ENCODE measurements around the gene EEF1AKMT3. TPM values are rescaled to one million over a fixed set of nuclear protein-coding genes. Genes with fewer than 3 reads are reported as not detected.

EEF1AKMT3 gene
- total and polyA plus RNA-seq, 7 donors = 0.62 to 2.0 (median 1.3) TPM

GRCh38 chr12:57744777-57745484, 27.5 kb upstream of the EEF1AKMT3 start, which contains the start of gene TSPAN31:
TSS of gene TSPAN31 (plus strand) at chr12:57745039. CDS start at chr12:57745155, 116 bp downstream.
- no peak for TF ChIP-seq CTCF (IDR thresholded peaks at IDR 0.05)
- ATAC-seq (peak; percentile 94 to 97 (median 96)), DNase-seq (peak; percentile 97 to 99)
- intact Hi-C loops (cut with DNase I) = no loop called here
- peaks cover 11% of the 10 kb centered on the region for H3K4me1 ChIP-seq
- H3K36me3 ChIP-seq (ENCODE audit: insufficient read depth in 1 of 2, low read depth in 1 of 2) = peaks cover 15 to 41% of the 10 kb centered on the region in 2 donors
- H3K9me3 ChIP-seq = no peaks in the 10 kb centered on the region
- H3K4me3 ChIP-seq = peak within 1 kb of the TSS; percentile 96
- peaks cover 0 to 8% (median 3%) of the 10 kb centered on the region in 3 donors for H3K27me3 ChIP-seq (ENCODE audit: insufficient read depth in 3 of 3, low read length in 2 of 3)
- H3K27ac ChIP-seq = peak within 1 kb of the TSS; percentile 97
- WGBS, 3 donors = 0 to 1% (median 1%) methylated on average over 29 of the region's 29 CpGs

- DNase-seq (no peak), ATAC-seq (peak; percentile 6 to 32 (median 14))
- intact Hi-C loops (cut with DNase I) = no loop called here
Observed at GRCh38 chr12:57745485-57745881, 26.9 kb upstream of the EEF1AKMT3 start.

GRCh38 chr12:57746025-57746424, 26.4 kb upstream of the EEF1AKMT3 start:
- H3K36me3 ChIP-seq (ENCODE audit: insufficient read depth in 1 of 2, low read depth in 1 of 2) = peaks cover 20 to 51% of the 10 kb centered on the region in 2 donors
- H3K27me3 ChIP-seq (ENCODE audit: insufficient read depth in 3 of 3, low read length in 2 of 3) = peaks cover 0 to 4% (median 3%) of the 10 kb centered on the region in 3 donors
- H3K4me3 ChIP-seq = peak overlapping the region; percentile 96
- peaks cover 22% of the 10 kb centered on the region for H3K4me1 ChIP-seq
- H3K27ac ChIP-seq = no peak overlapping the region
- WGBS, 3 donors = 78 to 80% (median 79%) methylated on average over 3 of the region's 3 CpGs
- intact Hi-C loops (cut with DNase I) = no loop called here
- no peak for DNase-seq
- ATAC-seq = no peak
- H3K9me3 ChIP-seq = no peaks in the 10 kb centered on the region
- TF ChIP-seq CTCF (IDR thresholded peaks at IDR 0.05) = no peak

More at GRCh38 chr12:57745485-57745881, 26.9 kb upstream of the EEF1AKMT3 start:
- peaks cover 16 to 47% of the 10 kb centered on the region in 2 donors for H3K36me3 ChIP-seq (ENCODE audit: insufficient read depth in 1 of 2, low read depth in 1 of 2)
- peaks cover 17% of the 10 kb centered on the region for H3K4me1 ChIP-seq
- peak overlapping the region; percentile 97 for H3K27ac ChIP-seq
- TF ChIP-seq CTCF (IDR thresholded peaks at IDR 0.05) = no peak
- H3K9me3 ChIP-seq = no peaks in the 10 kb centered on the region
- WGBS, 3 donors = 32 to 38% (median 34%) methylated on average over 8 of the region's 8 CpGs
- peak overlapping the region; percentile 96 for H3K4me3 ChIP-seq
- peaks cover 0 to 8% (median 3%) of the 10 kb centered on the region in 3 donors for H3K27me3 ChIP-seq (ENCODE audit: insufficient read depth in 3 of 3, low read length in 2 of 3)

- Histone ChIP-seq H3K27me3 (ENCODE audit: insufficient read depth in 3 of 3, low read length in 2 of 3) (no peaks in the 10 kb centered on the region), H3K9me3 (no peaks in the 10 kb centered on the region), H3K27ac (no peak overlapping the region), H3K36me3 (ENCODE audit: insufficient read depth in 1 of 2, low read depth in 1 of 2) (peaks cover 20 to 51% of the 10 kb centered on the region in 2 donors), H3K4me1 (peaks cover 27% of the 10 kb centered on the region), H3K4me3 (no peak overlapping the region)
- no peak for TF ChIP-seq CTCF (IDR thresholded peaks at IDR 0.05)
- DNase-seq (no peak), ATAC-seq (no peak)
- WGBS, 3 donors = 87 to 91% (median 88%) methylated on average over 5 of the region's 5 CpGs
- intact Hi-C loops (cut with DNase I) = no loop called here
Observed at GRCh38 chr12:57749061-57749460, 23.4 kb upstream of the EEF1AKMT3 start.
